ENCODE data around the gene CERK. TPM values are rescaled to one million over a fixed set of nuclear protein-coding genes. Genes with fewer than 3 reads are reported as not detected.

CERK gene
- total and polyA plus RNA-seq, 2 of the 13 experiments (the other 11 are each of a cell fraction or from before 2014, with no cell fraction given), result 40.3 to 41.9 TPM

- H3K27ac ChIP-seq (ENCODE audit: extremely low read length, insufficient read depth, low read length), result no peak overlapping the region
- CTCF ChIA-PET (ENCODE audit: low intra/inter-chr PET ratio, low total read pairs), result no interaction called here
- H3K9me3 ChIP-seq (ENCODE audit: low read length), result no peaks in the 10 kb centered on the region
- no peak overlapping the region for H3K9ac ChIP-seq (ENCODE audit: insufficient read depth, low read depth, low read length)
- intact Hi-C loops (cut with micrococcal nuclease; ENCODE audit: unreplicated experiment) (no loop called here), in situ Hi-C loops (cut with HindIII; ENCODE audit: extremely low pct_ligation_motif_present, low pct_unique_long_range_greater_than_20kb) (loop anchor here (25.0 kb wide), 1 partner anchor 107 kb away; no protein-coding TSS in a partner anchor)
- H4K20me1 ChIP-seq (ENCODE audit: insufficient read depth, low read length), result no peaks in the 10 kb centered on the region
- no peaks in the 10 kb centered on the region for H3K4me1 ChIP-seq (ENCODE audit: insufficient read depth, low read length)
- no TSS peak for BruUV-seq (replicated peaks)
- H3K4me3 ChIP-seq (replicated peaks in 1 of 3; ENCODE audit: insufficient read depth in 1 of 3, low read depth in 2 of 3, low read length in 3 of 3), result no peak overlapping the region
- H3K79me2 ChIP-seq (ENCODE audit: insufficient read depth, low read length), result no peaks in the 10 kb centered on the region
- ATAC-seq (no peak), DNase-seq (ENCODE audit: low spot score) (no peak), FAIRE-seq (no peak)
- no peak overlapping the region for H2AFZ ChIP-seq (ENCODE audit: low read length)
- H3K4me2 ChIP-seq (ENCODE audit: low read depth, low read length), result no peak overlapping the region
- H3K36me3 ChIP-seq (replicated peaks in 1 of 2; ENCODE audit: control insufficient read depth in 1 of 2, insufficient read depth in 2 of 2, low read length in 2 of 2), result peaks cover 6 to 13% of the 10 kb centered on the region in 2 experiments; a peak in 3 of 5 replicates
- no peak for TF ChIP-seq EZH2 (conservative IDR thresholded peaks at IDR 0.05; ENCODE audit: low read depth, low read length)
- TF ChIP-seq NFATC3 (CRISPR knock-in tag; IDR thresholded peaks at IDR 0.05), result no peak
- TF ChIP-seq ZNF639 (CRISPR knock-in tag; conservative IDR thresholded peaks at IDR 0.05), result no peak
- TF ChIP-seq ATF7 (IDR thresholded peaks at IDR 0.05), result no peak
- TF ChIP-seq ATF7 (CRISPR knock-in tag; IDR thresholded peaks at IDR 0.05), result no peak
- TF ChIP-seq ZBTB10 (CRISPR knock-in tag; IDR thresholded peaks at IDR 0.05; ENCODE audit: borderline replicate concordance), result no peak
- no peak for TF ChIP-seq TFAP4 (IDR thresholded peaks at IDR 0.05; ENCODE audit: borderline replicate concordance, low read depth)
- no peak for TF ChIP-seq ZNF614 (CRISPR knock-in tag; IDR thresholded peaks at IDR 0.05; ENCODE audit: borderline replicate concordance)
- no peak for TF ChIP-seq ZNF160 (CRISPR knock-in tag; IDR thresholded peaks at IDR 0.05)
- TF ChIP-seq ZNF136 (CRISPR knock-in tag; IDR thresholded peaks at IDR 0.05; ENCODE audit: low read depth), result no peak
- TF ChIP-seq MNT (IDR thresholded peaks at IDR 0.05), result no peak
- no peak for TF ChIP-seq MIER2 (CRISPR knock-in tag; IDR thresholded peaks at IDR 0.05)
- TF ChIP-seq THAP7 (CRISPR knock-in tag; IDR thresholded peaks at IDR 0.05), result no peak
- TF ChIP-seq TFDP1 (CRISPR knock-in tag; IDR thresholded peaks at IDR 0.05; ENCODE audit: borderline replicate concordance), result no peak
- TF ChIP-seq RNF2 (conservative IDR thresholded peaks at IDR 0.05; ENCODE audit: low read depth), result no peak
- no peak for TF ChIP-seq ATF7-NPFF (CRISPR knock-in tag; IDR thresholded peaks at IDR 0.05; ENCODE audit: low read depth)
- TF ChIP-seq ZNF329 (CRISPR knock-in tag; IDR thresholded peaks at IDR 0.05; ENCODE audit: low read depth), result no peak
- no peak for TF ChIP-seq NR2F1 (CRISPR knock-in tag; IDR thresholded peaks at IDR 0.05)
- POLR2A ChIA-PET, result no interaction called here
- 96% methylated on average over 8 of the region's 9 CpGs for WGBS (ENCODE audit: low lambda C conversion rate)
- no peaks in the 10 kb centered on the region for H3K27me3 ChIP-seq (ENCODE audit: control insufficient read depth in 1 of 2, insufficient read depth in 2 of 2, low read length in 2 of 2)
These were observed 68.9 kb downstream of the CERK start for GRCh38 chr22:46669201-46669600.

Data from HepG2 (cell line).